Dedifferentiated amniotic fluid mesenchymal stem cell (primary cell): ENCODE results near the gene USF2.
"Not testable (repeated sequence)": the region's sequence is repeated elsewhere in the genome, so short reads cannot be mapped to it uniquely, and the experiment has no call there.

Experiments used
- DNase-seq: peaks from one replicate; pipeline ENCODE4 v3.0.0-alpha.2; 2016; ENCODE audit errors: extremely low spot score

The USF2 gene

GRCh38 chr19:35284153-35285094 lies 15.7 kb downstream of the USF2 start:
- no peak for DNase-seq

GRCh38 chr19:35285095-35285449 lies 16.3 kb downstream of the USF2 start:
- no peak for DNase-seq

GRCh38 chr19:35285465-35285864 lies 16.7 kb downstream of the USF2 start:
- DNase-seq, result not testable (repeated sequence)

GRCh38 chr19:35286101-35286500 lies 17.3 kb downstream of the USF2 start:
- not testable (repeated sequence) for DNase-seq

GRCh38 chr19:35287713-35288112 lies 19.0 kb downstream of the USF2 start:
- no peak for DNase-seq

GRCh38 chr19:35288331-35288730 lies 19.6 kb downstream of the USF2 start:
- DNase-seq, result no peak

GRCh38 chr19:35288906-35289305 lies 20.1 kb downstream of the USF2 start:
- no peak for DNase-seq

GRCh38 chr19:35290381-35291127 lies 21.8 kb downstream of the USF2 start:
- no peak for DNase-seq

- no peak for DNase-seq
These were observed 22.5 kb downstream of the USF2 start for GRCh38 chr19:35291259-35291658.

- no peak for DNase-seq
These were observed 23.2 kb downstream of the USF2 start, which contains the start of gene MAG for GRCh38 chr19:35291916-35292315. Gene MAG (plus strand): TSS chr19:35292161. CDS start chr19:35295409, 3,248 bp downstream.

- DNase-seq, result no peak
These were observed 23.9 kb downstream of the USF2 start for GRCh38 chr19:35292421-35293362.

- no peak for DNase-seq
These were observed 24.6 kb downstream of the USF2 start for GRCh38 chr19:35293363-35293739.

- no peak for DNase-seq
These were observed 25.0 kb downstream of the USF2 start for GRCh38 chr19:35293808-35294207.

GRCh38 chr19:35294328-35294727 lies 25.6 kb downstream of the USF2 start:
- no peak for DNase-seq

- no peak for DNase-seq
These were observed 26.4 kb downstream of the USF2 start for GRCh38 chr19:35294859-35295791.

GRCh38 chr19:35295792-35296462 lies 27.2 kb downstream of the USF2 start:
- no peak for DNase-seq

GRCh38 chr19:35296644-35297514 lies 28.1 kb downstream of the USF2 start:
- DNase-seq, result no peak

- no peak for DNase-seq
These were observed 28.7 kb downstream of the USF2 start for GRCh38 chr19:35297515-35297848.

- no peak for DNase-seq
These were observed 29.2 kb downstream of the USF2 start for GRCh38 chr19:35297922-35298321.
